ENCODE data around the gene ATF2.
"Not testable (repeated sequence)": the region's sequence is repeated elsewhere in the genome, so short reads cannot be mapped to it uniquely, and the experiment has no call there.

The ATF2 gene

DNA sequence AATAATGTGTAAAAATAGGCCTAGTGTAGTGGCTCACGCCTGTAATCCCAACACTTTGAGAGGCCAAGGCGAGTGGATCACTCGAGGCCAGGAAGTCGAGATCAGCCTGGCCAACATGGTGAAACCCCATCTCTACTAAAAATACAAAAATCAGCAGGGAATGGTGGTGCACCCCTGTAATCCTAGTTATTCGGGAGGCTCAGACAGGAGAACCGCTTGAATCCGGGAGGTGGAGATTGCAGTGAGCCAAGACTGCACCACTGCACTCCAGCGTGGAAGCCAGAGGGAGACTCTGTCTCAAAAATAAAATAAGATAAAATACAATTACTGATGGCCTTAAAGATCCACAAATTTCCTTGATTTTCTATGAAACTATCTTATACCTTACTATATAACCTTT, 3.8 kb downstream of the ATF2 start:
- no peak for DNase-seq

- no peak for DNase-seq
Measured at GRCh38 chr2:175158894-175159293, 9.1 kb downstream of the ATF2 start.

GRCh38 chr2:175156534-175156933, 11.5 kb downstream of the ATF2 start:
- DNase-seq = no peak

DNA sequence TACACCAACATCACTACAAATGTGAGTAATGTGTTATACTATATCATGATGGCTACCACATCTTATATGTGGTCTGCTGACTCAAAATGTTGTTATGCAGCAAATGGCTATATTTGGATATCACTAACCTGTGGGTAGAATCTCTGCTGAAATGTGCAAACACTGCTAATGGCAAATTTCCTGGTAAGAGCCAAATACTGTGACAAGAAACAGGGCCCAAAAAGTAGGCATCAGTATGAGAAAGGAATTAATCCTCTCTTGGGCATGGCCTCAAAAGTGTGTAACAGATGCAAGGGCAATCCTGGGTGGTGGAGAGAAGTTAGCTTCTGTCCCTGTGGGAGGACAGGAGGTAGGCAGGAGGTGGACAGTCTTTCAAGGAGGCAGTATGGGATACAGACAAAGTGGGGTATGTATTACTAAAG, 13.3 kb downstream of the ATF2 start:
- DNase-seq = no peak

DNA sequence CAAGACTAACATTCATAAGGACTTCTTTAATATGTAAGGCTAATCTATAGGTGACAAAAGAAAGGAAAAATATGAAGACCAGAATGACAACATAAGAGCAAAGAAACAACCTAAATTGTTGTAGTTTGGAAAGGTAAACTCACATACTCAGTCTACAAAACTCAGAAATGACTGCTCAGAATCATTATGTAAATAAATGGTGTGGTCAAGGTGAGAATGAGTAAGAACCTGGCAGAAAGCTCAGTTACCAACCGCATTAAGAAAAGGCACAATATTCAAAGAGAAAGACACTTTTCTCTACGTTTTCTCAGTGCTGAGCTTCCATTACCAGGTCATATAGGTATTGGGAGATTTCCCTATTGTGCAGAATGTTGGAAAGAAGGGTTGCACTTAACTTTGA, 15.8 kb downstream of the ATF2 start:
- DNase-seq = no peak

- DNase-seq = no peak
Measured at GRCh38 chr2:175151791-175152190, 16.2 kb downstream of the ATF2 start.

GRCh38 chr2:175147186-175147585, 20.8 kb downstream of the ATF2 start:
- no peak for DNase-seq

GRCh38 chr2:175143678-175144077, 24.3 kb downstream of the ATF2 start:
- DNase-seq = no peak

- no peak for DNase-seq
Measured at GRCh38 chr2:175143191-175143590, 24.8 kb downstream of the ATF2 start.

GRCh38 chr2:175140332-175140731, 27.7 kb downstream of the ATF2 start:
- DNase-seq = no peak

GRCh38 chr2:175137793-175138192, 30.2 kb downstream of the ATF2 start:
- no peak for DNase-seq

- DNase-seq = no peak
Measured at GRCh38 chr2:175136334-175137215, 31.4 kb downstream of the ATF2 start.

- no peak for DNase-seq
Measured at GRCh38 chr2:175135862-175136261, 32.1 kb downstream of the ATF2 start.

GRCh38 chr2:175135177-175135576, 32.8 kb downstream of the ATF2 start:
- no peak for DNase-seq

DNA sequence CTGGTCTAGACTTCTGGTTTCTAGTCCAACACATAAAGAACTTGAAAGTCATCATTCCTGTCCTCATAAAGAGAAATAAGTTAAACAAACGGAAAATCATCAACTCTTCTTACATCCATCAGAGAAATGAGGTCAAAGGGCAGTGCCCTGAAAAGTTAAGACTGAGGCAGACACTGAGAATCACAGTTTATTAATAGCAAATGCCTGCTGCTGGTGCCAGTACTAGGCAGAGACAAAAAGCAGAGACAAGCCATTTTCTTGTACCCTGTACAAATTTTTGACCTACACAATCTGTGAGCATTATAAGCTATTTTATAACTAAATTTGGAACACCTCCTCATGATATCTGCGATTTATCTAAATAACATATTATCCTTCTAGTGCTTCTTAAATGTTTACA, 36.8 kb downstream of the ATF2 start:
- no peak for DNase-seq

DNA sequence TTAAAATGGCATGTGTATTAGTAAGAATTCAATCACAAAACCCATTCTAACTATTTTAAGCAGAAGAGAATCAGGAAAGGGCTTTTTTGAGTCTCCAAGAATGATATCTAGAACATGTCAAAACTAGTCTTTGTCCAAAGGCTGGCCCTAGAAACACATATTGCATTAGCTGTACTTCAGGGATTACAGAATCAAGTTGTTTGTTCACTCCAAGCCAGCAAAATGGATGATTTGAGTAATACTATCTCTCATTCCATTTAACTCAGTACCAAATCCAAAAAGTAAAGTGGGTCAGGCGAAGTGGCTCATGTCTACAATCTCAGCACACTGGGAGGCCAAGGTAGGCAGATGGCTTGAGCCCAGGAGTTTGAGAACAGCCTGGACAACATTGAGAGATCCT, 41.3 kb downstream of the ATF2 start:
- no peak for DNase-seq

DNA sequence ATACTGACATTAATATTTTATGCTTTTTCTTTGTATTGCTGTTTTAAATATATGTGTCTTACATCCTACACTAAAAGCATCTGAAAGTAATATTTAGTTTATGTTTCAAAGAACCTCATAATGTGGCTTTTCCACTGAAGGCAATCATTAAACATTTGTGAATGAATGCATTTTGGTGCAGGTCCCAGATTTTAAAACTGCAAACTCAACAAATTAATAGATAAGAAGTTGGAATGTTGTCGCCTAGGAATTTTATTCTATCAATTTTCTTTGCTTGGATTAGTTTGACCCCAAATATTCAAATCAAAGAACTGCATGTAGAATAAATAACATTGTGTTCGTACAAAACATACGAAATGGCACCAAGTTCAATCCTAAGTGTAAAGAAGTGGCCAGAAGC, 44.7 kb downstream of the ATF2 start:
- DNase-seq = no peak

- no peak for DNase-seq
Measured at GRCh38 chr2:175111200-175111657, 56.8 kb downstream of the ATF2 start.

- not testable (repeated sequence) for DNase-seq
Measured at GRCh38 chr2:175108091-175108490, 59.9 kb downstream of the ATF2 start.

DNA sequence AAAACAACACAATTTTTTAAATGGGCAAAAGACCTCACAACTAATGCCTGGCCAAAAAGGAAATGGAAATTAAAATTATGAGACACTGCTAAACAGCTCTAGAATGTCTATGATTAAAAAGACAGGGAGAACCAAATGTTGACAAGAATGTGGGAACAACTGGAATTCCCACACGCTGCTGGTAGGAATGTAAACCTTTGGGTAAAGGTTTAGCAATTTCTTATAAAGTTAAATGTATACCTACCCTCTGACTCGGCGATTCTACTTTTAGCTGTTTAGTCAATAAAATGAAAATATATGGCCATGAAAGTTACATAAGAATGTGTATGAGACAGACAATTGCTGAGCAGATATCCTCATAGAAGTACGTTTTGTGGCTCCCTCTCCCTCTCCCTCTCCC, 60.9 kb downstream of the ATF2 start:
- no peak for DNase-seq

DNA sequence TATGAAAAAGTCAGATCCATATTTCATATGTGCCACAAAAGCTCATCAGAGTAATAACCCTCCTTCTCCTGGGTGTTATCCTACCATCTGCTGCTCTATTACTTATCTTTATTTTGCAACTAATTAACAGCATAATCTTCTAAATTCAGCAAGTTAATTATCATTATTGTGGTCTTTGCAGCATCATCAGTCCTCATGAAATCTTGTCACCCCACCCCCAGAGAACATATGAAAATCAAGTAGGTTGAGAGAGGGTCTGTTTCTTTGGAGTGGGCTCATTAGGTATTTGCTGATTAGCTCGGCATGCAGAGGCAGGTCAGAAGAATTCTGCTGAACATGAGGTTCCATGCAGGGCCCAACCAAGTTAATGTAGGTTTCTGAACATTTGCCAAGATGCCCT, 64.8 kb downstream of the ATF2 start:
- DNase-seq = no peak

GRCh38 chr2:175101514-175101913, 66.5 kb downstream of the ATF2 start:
- DNase-seq = no peak

DNA sequence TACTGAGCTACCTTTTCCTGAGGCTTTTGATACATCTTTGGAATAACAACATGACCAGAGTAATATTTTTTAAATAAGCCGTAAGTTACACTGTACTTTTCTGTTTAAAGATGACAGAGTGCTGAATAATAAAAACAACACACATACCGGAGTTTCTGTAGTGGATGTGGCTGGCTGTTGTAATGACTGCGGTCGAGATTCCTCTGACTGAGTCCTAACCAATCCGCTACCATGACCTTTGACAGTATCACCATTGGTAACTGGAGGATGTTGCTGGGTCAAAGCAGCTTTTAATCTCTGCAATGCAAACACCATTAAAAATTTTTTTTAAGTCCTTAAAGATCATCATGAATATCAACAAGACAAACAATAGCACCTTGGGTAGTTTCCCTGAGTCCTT, 70.7 kb downstream of the ATF2 start:
- DNase-seq = no peak

DNA sequence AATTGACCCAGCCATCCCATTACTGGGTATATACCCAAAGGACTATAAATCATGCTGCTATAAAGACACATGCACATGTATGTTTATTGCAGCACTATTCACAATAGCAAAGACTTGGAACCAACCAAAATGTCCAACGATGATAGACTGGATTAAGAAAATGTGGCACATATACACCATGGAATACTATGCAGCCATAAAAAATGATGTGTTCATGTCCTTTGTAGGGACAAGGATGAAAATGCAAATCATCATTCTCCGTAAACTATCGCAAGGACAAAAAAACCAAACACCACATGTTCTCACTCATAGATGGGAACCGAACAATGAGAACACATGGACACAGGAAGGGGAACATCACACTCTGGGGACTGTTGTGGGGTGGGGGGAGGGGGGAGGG, 83.9 kb downstream of the ATF2 start:
- not testable (repeated sequence) for DNase-seq

DNA sequence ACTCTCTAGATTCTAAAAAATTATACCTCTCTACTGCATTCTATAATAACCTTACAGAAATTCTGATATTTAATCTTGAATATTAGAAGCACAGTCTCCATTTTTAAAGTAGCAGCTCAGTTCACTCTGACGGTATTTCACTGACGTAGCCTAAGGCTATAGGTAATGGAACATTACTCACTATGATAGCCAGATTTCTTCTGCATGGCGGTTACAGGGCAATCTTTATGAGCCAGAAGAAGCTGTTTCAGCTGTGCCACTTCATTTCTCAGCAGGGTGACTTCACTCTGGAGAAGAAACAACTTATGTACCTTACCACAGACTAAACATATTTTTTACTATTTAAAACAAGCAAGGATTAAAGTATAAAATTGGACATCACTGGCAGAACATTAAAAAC, 87.5 kb downstream of the ATF2 start:
- DNase-seq = no peak

Measured in NCI-H1930 (cell line).